Endothelial cell (in vitro differentiated cells): ENCODE results near the gene CAMK2G. TPM values are rescaled to one million over a fixed set of nuclear protein-coding genes. Genes with fewer than 3 reads are reported as not detected.
A peak's percentile ranks its signal among the peaks of the same experiment; 100 is the strongest.

Experiments used
- DNase-seq: peaks from one replicate; pipeline ENCODE4 v3.0.0; 2021; ENCODE audit warnings: low spot score
- H3K27ac Mint-ChIP-seq: one replicate; pipeline ENCODE4 v1.8.0; 2021; ENCODE audit warnings: mixed read lengths, inconsistent platforms; ENCODE audit not compliant: unreplicated experiment
- H3K27me3 Mint-ChIP-seq: one replicate; pipeline ENCODE4 v1.8.0; 2021; ENCODE audit warnings: mild to moderate bottlenecking, moderate library complexity, mixed read lengths, inconsistent platforms; ENCODE audit not compliant: unreplicated experiment
- H3K36me3 Mint-ChIP-seq: one replicate; pipeline ENCODE4 v1.8.0; 2021; ENCODE audit warnings: mild to moderate bottlenecking, low read depth, mixed read lengths, inconsistent platforms; ENCODE audit not compliant: unreplicated experiment
- H3K4me1 Mint-ChIP-seq: one replicate; pipeline ENCODE4 v1.8.0; 2021; ENCODE audit warnings: mild to moderate bottlenecking, mixed read lengths, inconsistent platforms; ENCODE audit not compliant: unreplicated experiment
- H3K4me3 Mint-ChIP-seq: one replicate; pipeline ENCODE4 v1.8.0; 2021; ENCODE audit warnings: mild to moderate bottlenecking, mixed read lengths, inconsistent platforms; ENCODE audit not compliant: unreplicated experiment
- H3K9me3 Mint-ChIP-seq: one replicate; pipeline ENCODE4 v1.8.0; 2021; ENCODE audit warnings: mixed read lengths, inconsistent platforms; ENCODE audit not compliant: unreplicated experiment
- total RNA-seq: library from RNA; stranded (reverse); fragmentation: NEBNext Ultra II Directional; extraction: Animal tissue kit (Norgen Biotek cat#: 25700); gene quantifications from one replicate; pipeline ENCODE4 v1.2.1, GENCODE V29; 2021; ENCODE audit not compliant: unreplicated experiment
- TF ChIP-seq, protein P1 (sequence below): fragments of 200-600 bp; sonication (generic); IDR thresholded peaks from one replicate; pipeline ENCODE4 v1.5.0; 2021; ENCODE audit warnings: antibody characterized with exemption; ENCODE audit not compliant: unreplicated experiment

CAMK2G gene
- total RNA-seq, 1 donor from 2014 or later: 27.7 TPM

DNA sequence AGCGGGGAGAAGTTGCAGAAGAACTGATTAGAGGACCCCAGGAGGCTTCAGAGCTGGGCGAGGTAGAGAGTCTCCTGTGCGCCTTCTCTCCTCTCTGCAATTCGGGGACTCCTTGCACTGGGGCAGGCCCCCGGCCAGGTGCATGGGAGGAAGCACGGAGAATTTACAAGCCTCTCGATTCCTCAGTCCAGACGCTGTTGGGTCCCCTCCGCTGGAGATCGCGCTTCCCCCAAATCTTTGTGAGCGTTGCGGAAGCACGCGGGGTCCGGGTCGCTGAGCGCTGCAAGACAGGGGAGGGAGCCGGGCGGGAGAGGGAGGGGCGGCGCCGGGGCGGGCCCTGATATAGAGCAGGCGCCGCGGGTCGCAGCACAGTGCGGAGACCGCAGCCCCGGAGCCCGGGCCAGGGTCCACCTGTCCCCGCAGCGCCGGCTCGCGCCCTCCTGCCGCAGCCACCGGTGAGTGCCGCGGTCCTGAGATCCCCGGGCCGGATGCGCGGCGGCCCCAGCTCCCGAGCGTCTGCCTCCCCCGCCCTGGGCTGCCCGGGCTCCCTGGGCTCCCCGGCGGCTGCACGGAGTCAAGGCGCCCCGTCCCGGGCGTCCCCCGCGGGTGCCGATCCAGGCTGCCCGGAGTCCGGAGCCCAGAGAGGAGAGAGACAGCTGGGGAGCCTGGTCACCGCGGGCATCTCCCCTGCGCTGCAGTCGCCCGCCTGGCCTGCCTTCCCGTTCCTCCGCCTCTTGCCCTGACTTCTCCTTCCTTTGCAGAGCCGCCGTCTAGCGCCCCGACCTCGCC is 36.6 kb upstream of the CAMK2G start, which contains the start of gene PLAU:
TSS of gene PLAU (plus strand) at position 369 of the 789 bp plus-strand sequence. CDS start 424 bp downstream, outside the sequence.
- peaks cover 5% of the 10 kb centered on the region for H3K36me3 Mint-ChIP-seq
- H3K9me3 Mint-ChIP-seq: no peaks in the 10 kb centered on the region
- H3K4me3 Mint-ChIP-seq: peak within 1 kb of the TSS; percentile 98
- peak within 1 kb of the TSS; percentile 85 for H3K27ac Mint-ChIP-seq
- peaks cover 17% of the 10 kb centered on the region for H3K27me3 Mint-ChIP-seq
- peaks cover 22% of the 10 kb centered on the region for H3K4me1 Mint-ChIP-seq
- TF ChIP-seq, protein P1, sequence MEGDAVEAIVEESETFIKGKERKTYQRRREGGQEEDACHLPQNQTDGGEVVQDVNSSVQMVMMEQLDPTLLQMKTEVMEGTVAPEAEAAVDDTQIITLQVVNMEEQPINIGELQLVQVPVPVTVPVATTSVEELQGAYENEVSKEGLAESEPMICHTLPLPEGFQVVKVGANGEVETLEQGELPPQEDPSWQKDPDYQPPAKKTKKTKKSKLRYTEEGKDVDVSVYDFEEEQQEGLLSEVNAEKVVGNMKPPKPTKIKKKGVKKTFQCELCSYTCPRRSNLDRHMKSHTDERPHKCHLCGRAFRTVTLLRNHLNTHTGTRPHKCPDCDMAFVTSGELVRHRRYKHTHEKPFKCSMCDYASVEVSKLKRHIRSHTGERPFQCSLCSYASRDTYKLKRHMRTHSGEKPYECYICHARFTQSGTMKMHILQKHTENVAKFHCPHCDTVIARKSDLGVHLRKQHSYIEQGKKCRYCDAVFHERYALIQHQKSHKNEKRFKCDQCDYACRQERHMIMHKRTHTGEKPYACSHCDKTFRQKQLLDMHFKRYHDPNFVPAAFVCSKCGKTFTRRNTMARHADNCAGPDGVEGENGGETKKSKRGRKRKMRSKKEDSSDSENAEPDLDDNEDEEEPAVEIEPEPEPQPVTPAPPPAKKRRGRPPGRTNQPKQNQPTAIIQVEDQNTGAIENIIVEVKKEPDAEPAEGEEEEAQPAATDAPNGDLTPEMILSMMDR: no peak
- peak; percentile 43 for DNase-seq

DNA sequence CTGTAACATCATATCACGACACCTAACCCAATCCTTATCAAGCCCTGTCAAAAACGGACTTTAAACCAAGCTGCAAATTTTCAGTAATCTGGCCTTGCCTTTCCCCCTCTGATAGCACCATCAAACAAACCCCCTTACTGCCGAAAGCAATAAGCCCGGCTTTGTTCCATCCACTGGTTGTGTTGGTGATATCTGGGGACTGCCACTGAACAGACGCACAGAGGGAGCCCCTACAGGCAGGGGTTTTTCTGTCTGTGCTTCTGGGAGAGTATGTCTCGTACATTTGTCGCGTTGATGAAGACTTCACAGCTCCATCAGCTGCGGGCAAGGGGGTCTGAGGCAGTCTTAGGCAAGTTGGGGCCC is 36.0 kb upstream of the CAMK2G start:
- Mint-ChIP-seq H3K27me3 (peaks cover 14% of the 10 kb centered on the region), H3K27ac (peak overlapping the region; percentile 85), H3K4me1 (peaks cover 22% of the 10 kb centered on the region)

DNA sequence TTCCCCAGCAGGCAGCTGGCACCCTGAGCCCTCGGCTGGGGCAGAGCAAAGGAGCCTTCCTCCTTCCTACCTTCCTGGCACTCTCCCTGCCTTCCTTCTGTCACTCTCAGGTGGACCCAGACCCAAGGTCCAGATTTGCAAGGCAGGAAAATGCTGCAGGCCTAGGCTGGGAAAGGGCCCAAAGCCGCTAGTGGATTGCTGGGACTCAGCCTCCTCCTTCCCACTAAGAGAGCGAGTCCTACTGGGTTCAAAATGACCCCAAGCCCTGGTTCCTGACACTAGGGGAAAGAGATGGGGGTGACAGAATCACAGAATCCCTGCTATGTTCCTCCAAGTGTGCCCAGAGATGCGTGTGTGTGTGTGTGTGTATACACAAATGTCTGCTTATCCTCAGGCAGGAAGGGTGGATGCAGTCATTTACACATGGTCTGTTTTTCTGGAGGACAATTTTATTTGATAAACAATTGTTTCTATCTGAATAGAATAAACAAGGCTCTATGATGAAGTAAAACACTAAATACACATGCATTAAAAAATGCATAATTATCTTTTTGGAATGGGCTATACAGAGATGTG is 35.3 kb upstream of the CAMK2G start:
- Mint-ChIP-seq H3K36me3 (no peaks in the 10 kb centered on the region), H3K4me3 (peak overlapping the region; percentile 93), H3K4me1 (peaks cover 22% of the 10 kb centered on the region), H3K27me3 (peaks cover 10% of the 10 kb centered on the region), H3K27ac (no peak overlapping the region), H3K9me3 (no peaks in the 10 kb centered on the region)
- DNase-seq: no peak
- TF ChIP-seq, protein P1: no peak

More for the DNA sequence above, 36.0 kb upstream of the CAMK2G start:
- Mint-ChIP-seq H3K4me3 (peak overlapping the region; percentile 93), H3K9me3 (no peaks in the 10 kb centered on the region), H3K36me3 (peaks cover 1% of the 10 kb centered on the region)
- peak; percentile 10 for DNase-seq
- TF ChIP-seq, protein P1: no peak

DNA sequence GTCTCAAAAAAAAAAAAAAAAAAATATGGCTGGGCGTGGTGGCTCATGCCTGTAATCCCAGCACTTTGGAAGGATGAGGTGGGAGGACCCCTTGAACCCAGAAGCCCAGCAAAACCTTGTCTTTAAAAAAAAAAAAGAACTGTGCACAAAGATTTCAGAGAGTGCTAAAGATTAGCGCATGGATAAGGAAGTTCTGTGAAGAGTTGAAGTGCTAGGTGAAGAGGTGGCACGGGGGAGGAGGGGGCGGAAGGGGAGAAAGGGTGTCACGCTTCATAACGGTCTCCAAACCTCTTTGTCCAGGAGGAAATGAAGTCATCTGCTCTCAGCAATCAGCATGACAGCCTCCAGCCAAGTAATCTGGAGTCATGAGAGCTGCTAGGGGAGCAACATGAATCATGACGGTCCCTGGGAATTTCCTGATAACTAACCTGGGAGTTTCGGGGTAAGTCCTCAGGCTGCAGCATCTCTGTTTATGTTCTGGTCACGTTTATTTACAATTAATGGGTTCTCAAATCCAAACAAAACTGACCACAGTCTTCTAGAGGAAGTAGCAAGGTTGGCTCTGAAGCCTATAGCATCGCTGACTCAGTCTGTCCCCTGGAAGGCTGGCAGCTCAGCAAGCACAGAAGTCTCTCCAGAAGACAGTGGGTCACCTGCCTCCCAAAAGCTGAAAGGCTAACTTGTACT is 34.6 kb upstream of the CAMK2G start:
- no peak overlapping the region for H3K4me3 Mint-ChIP-seq
- no peaks in the 10 kb centered on the region for H3K9me3 Mint-ChIP-seq
- H3K4me1 Mint-ChIP-seq: peaks cover 22% of the 10 kb centered on the region
- DNase-seq: no peak
- H3K36me3 Mint-ChIP-seq: no peaks in the 10 kb centered on the region
- H3K27me3 Mint-ChIP-seq: peaks cover 10% of the 10 kb centered on the region
- TF ChIP-seq, protein P1: no peak
- H3K27ac Mint-ChIP-seq: no peak overlapping the region
